Psoas muscle (tissue), 8 donors: ENCODE data around the gene GGCT. TPM values are rescaled to one million over a fixed set of nuclear protein-coding genes. Genes with fewer than 3 reads are reported as not detected.
A peak's percentile ranks its signal among the peaks of the same experiment; 100 is the strongest.

ENCODE experiments used
- ATAC-seq, 4 donors: fragments of 200-7000 bp; cut with Tn5 transposase; one replicate each; pipeline ENCODE4 v1.9.1; 2020; ENCODE audit warnings: moderate library complexity in 3 of 4, mild to moderate bottlenecking in 2 of 4
- DNase-seq, 2 donors: peaks; one replicate each; pipeline ENCODE4 v3.0.0-alpha.2; 2020
- H3K27ac ChIP-seq: fragments of 200-600 bp; one replicate; pipeline ENCODE4 v1.8.0; 2022
- H3K27me3 ChIP-seq, 3 donors: fragments of 200-600 bp in 1 of 3; one replicate each; pipeline versions ENCODE4 v1.6.1 to v1.8.0; 2013 to 2022; ENCODE audit warnings: low read length in 2 of 3, mild to moderate bottlenecking in 2 of 3, moderate library complexity in 1 of 3; ENCODE audit not compliant: insufficient read depth in 3 of 3
- H3K36me3 ChIP-seq, 2 donors: fragments of 200-600 bp in 1 of 2; one replicate each; pipeline versions ENCODE4 v1.6.1 to v1.8.0; 2013 to 2022; ENCODE audit warnings: low read depth in 1 of 2, mild to moderate bottlenecking in 1 of 2, moderate library complexity in 1 of 2; ENCODE audit not compliant: insufficient read depth in 1 of 2
- H3K4me1 ChIP-seq: fragments of 200-600 bp; one replicate; pipeline ENCODE4 v1.8.0; 2022
- H3K4me3 ChIP-seq: fragments of 200-600 bp; one replicate; pipeline ENCODE4 v1.8.0; 2022; ENCODE audit warnings: mild to moderate bottlenecking
- H3K9me3 ChIP-seq: fragments of 200-600 bp; one replicate; pipeline ENCODE4 v1.8.0; 2022
- CTCF ChIP-seq: fragments of 200-600 bp; IDR thresholded peaks from one replicate; pipeline ENCODE4 v1.8.0; 2022; ENCODE audit warnings: antibody characterized with exemption
- WGBS, 3 donors: extraction: QIAGEN DNeasy Blood & Tissue Kit; methylation state at CpG; one replicate each; pipeline versions ENCODE4 v1.1.6 to v1.1.7; 2013; 5-methylcytosine and 5-hydroxymethylcytosine counted together
- intact Hi-C, 2 donors: fragments of 100-400 bp; cut with DNase I; formaldehyde crosslinking; loops; one replicate each; pipeline versions ENCODE4 v1.11.0 to v1.14.2; 2022
- polyA plus RNA-seq, 3 donors: library from polyadenylated mRNA; stranded (reverse); fragments of 200-250 nt; gene quantifications; one replicate each; pipeline ENCODE4 v1.2.3, GENCODE V29; 2013
- total RNA-seq, 4 donors: library from RNA; stranded (reverse); fragmentation: NEBNext Ultra II Directional in 2 of 4; extraction: Animal tissue kit (Norgen Biotek cat#: 25700) in 2 of 4; gene quantifications; one replicate each; pipeline versions ENCODE4 v1.2.1 to v1.2.4, GENCODE V29; 2021 to 2023
- donor health status: healthy with polysubstance abuse.
- donor health status: DM: no; HTN: no; CAD: no; lungs with moderate emphysema.
- donor health status: Bipolar disorder and iron deficiency.
- donor health status: healthy.
- donor health status: DM: yes; HTN: yes; CAD: no.
- donor health status: DM: no; HTN: no; CAD: no.
- donor health status: DM: no; HTN: no; CAD: no.
- donor health status: DM: yes; HTN: yes; CAD: no.

The GGCT gene
- total and polyA plus RNA-seq, 7 donors, result 16.2 to 55.7 (median 20.6) TPM

GRCh38 chr7:30471205-30471604 lies 33.4 kb downstream of the GGCT start:
- no peak for TF ChIP-seq CTCF
- Histone ChIP-seq H3K9me3 (no peaks in the 10 kb centered on the region), H3K4me1 (peaks cover 38% of the 10 kb centered on the region), H3K27ac (peak overlapping the region; percentile 53), H3K27me3 (no peaks in the 10 kb centered on the region), H3K4me3 (no peak overlapping the region), H3K36me3 (no peaks in the 10 kb centered on the region)
- intact Hi-C loops, result no loop called here
- DNase-seq, result no peak
- ATAC-seq, result no peak
- WGBS, 3 donors, result 61 to 68% (median 66%) methylated on average over 2 of the region's 2 CpGs

- DNase-seq, result no peak
- Histone ChIP-seq H3K27me3 (no peaks in the 10 kb centered on the region), H3K9me3 (no peaks in the 10 kb centered on the region), H3K36me3 (no peaks in the 10 kb centered on the region), H3K27ac (peak overlapping the region; percentile 76), H3K4me3 (no peak overlapping the region), H3K4me1 (peaks cover 39% of the 10 kb centered on the region)
- intact Hi-C loops, result no loop called here
- TF ChIP-seq CTCF, result no peak
- WGBS, 3 donors, result 27 to 32% (median 28%) methylated on average over 6 of the region's 6 CpGs
- ATAC-seq, result peak in 1 of 4 donors; percentile 22
Observed at GRCh38 chr7:30470771-30471170, 33.9 kb downstream of the GGCT start.

GRCh38 chr7:30470163-30470770 lies 34.4 kb downstream of the GGCT start:
- no peak for TF ChIP-seq CTCF
- no peaks in the 10 kb centered on the region for H3K36me3 ChIP-seq
- peak overlapping the region; percentile 76 for H3K27ac ChIP-seq
- WGBS, 3 donors, result 14 to 20% (median 16%) methylated on average over 14 of the region's 14 CpGs
- H3K27me3 ChIP-seq, result no peaks in the 10 kb centered on the region
- peak; percentile 87 to 94 (median 92) for ATAC-seq
- intact Hi-C loops, result no loop called here
- peaks cover 38% of the 10 kb centered on the region for H3K4me1 ChIP-seq
- peak overlapping the region; percentile 17 for H3K4me3 ChIP-seq
- H3K9me3 ChIP-seq, result no peaks in the 10 kb centered on the region
- peak; percentile 55 to 66 for DNase-seq

GRCh38 chr7:30469303-30469702 lies 35.3 kb downstream of the GGCT start:
- H3K4me1 ChIP-seq, result peaks cover 35% of the 10 kb centered on the region
- DNase-seq (peak; percentile 70 to 79), ATAC-seq (peak; percentile 45 to 71 (median 67))
- no peaks in the 10 kb centered on the region for H3K9me3 ChIP-seq
- peak; percentile 13 for TF ChIP-seq CTCF
- H3K27ac ChIP-seq, result peak overlapping the region; percentile 76
- H3K36me3 ChIP-seq, result no peaks in the 10 kb centered on the region
- intact Hi-C loops, result no loop called here
- H3K27me3 ChIP-seq, result no peaks in the 10 kb centered on the region
- peak overlapping the region; percentile 17 for H3K4me3 ChIP-seq
- WGBS, 3 donors, result 20 to 33% (median 23%) methylated on average over 5 of the region's 5 CpGs

- WGBS, 3 donors, result 25 to 39% (median 38%) methylated on average over 4 of the region's 4 CpGs
- Histone ChIP-seq H3K4me3 (peak overlapping the region; percentile 17), H3K27ac (peak overlapping the region; percentile 76), H3K36me3 (no peaks in the 10 kb centered on the region), H3K27me3 (no peaks in the 10 kb centered on the region), H3K9me3 (no peaks in the 10 kb centered on the region), H3K4me1 (peaks cover 38% of the 10 kb centered on the region)
- DNase-seq (peak in 1 of 2 donors; percentile 33), ATAC-seq (peak in 2 of 4 donors; percentile 29 to 34)
- no peak for TF ChIP-seq CTCF
- intact Hi-C loops, result no loop called here
Observed at GRCh38 chr7:30468791-30469190, 35.8 kb downstream of the GGCT start.
